GM10248 (cell line): ENCODE measurements around the gene FBRSL1.

Source experiments
- CTCF ChIA-PET: fragments of 300-600 bp; sonication (Branson Sonifier 250); formaldehyde crosslinking; extraction: SDS; loops from one replicate; lab custom pipeline; 2021; ENCODE audit warnings: antibody characterized with exemption; lab: Yijun Ruan, JAX
- POLR2A ChIA-PET: fragments of 350-650 bp; sonication (Branson Sonifier 250); formaldehyde crosslinking; extraction: SDS; loops from one replicate; lab custom pipeline; 2020; ENCODE audit warnings: antibody characterized with exemption; lab: Yijun Ruan, JAX
- DNase-seq: peaks from one replicate; pipeline ENCODE4 v3.0.0; 2012; ENCODE audit errors: extremely low spot score
- TF ChIP-seq, protein P1 (sequence below): IDR thresholded peaks from 2 replicates; pipeline ENCODE4 v1.5.1; 2012; ENCODE audit warnings: mild to moderate bottlenecking, low read depth; ENCODE audit errors: extremely low read depth, missing control alignments, control extremely low read depth

The FBRSL1 gene

GRCh38 chr12:132449565-132450417, 40.2 kb upstream of the FBRSL1 start:
- CTCF ChIA-PET, result interaction anchor here (1.2 kb wide), 1 partner anchor 19 kb away, joined by 4 read pairs; no protein-coding TSS in a partner anchor
- POLR2A ChIA-PET, result no interaction called here
- TF ChIP-seq, protein P1, sequence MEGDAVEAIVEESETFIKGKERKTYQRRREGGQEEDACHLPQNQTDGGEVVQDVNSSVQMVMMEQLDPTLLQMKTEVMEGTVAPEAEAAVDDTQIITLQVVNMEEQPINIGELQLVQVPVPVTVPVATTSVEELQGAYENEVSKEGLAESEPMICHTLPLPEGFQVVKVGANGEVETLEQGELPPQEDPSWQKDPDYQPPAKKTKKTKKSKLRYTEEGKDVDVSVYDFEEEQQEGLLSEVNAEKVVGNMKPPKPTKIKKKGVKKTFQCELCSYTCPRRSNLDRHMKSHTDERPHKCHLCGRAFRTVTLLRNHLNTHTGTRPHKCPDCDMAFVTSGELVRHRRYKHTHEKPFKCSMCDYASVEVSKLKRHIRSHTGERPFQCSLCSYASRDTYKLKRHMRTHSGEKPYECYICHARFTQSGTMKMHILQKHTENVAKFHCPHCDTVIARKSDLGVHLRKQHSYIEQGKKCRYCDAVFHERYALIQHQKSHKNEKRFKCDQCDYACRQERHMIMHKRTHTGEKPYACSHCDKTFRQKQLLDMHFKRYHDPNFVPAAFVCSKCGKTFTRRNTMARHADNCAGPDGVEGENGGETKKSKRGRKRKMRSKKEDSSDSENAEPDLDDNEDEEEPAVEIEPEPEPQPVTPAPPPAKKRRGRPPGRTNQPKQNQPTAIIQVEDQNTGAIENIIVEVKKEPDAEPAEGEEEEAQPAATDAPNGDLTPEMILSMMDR, result no peak
- DNase-seq, result peak; percentile 78

GRCh38 chr12:132450418-132451171, 39.4 kb upstream of the FBRSL1 start:
- CTCF ChIA-PET, result interaction anchor here (1.0 to 1.2 kb wide), 3 partner anchors 9 to 20 kb away, joined by 3 to 4 read pairs (median 4); no protein-coding TSS in a partner anchor

DNA sequence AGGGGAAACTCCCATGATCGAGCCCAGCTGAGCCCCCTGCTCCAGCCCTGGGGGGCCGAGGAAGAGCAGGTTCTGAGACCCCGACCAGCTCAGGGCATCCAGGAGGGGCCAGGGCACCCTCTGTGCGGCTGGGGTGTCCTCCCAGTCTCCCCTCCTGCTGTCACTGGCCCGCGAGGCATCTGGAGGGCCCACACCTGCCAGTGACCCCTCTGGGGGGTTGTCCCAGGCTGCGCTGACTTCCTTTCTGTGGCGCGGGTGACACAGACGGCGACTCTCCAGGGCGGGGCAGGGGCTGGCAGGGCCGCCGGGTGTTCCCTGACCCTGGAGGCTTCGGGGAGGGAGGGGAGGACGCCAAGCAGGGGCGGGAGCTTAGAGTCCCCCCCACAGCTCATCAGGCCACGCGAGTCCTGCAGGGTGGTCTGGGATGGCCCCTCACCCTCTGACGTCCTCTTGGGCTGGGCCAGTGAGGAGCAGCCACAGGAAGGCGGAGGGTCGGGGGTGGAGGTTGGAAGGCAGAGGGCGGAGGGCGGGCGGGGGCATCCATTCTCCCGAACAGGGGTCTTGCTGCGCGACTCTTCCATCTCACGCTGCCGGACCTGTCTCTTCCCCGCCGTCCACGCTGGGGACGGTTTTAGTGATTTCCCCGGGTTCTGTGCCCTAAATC, 38.6 kb upstream of the FBRSL1 start:
- ChIA-PET POLR2A (no interaction called here), CTCF (interaction anchor here (1.0 to 1.2 kb wide), 2 partner anchors 8 to 10 kb away, joined by 3 to 4 read pairs; no protein-coding TSS in a partner anchor)
- TF ChIP-seq, protein P1, result no peak
- DNase-seq, result peak; percentile 76

More at GRCh38 chr12:132450418-132451171, 39.4 kb upstream of the FBRSL1 start:
- DNase-seq, result no peak
- POLR2A ChIA-PET, result no interaction called here
- TF ChIP-seq, protein P1, result no peak

DNA sequence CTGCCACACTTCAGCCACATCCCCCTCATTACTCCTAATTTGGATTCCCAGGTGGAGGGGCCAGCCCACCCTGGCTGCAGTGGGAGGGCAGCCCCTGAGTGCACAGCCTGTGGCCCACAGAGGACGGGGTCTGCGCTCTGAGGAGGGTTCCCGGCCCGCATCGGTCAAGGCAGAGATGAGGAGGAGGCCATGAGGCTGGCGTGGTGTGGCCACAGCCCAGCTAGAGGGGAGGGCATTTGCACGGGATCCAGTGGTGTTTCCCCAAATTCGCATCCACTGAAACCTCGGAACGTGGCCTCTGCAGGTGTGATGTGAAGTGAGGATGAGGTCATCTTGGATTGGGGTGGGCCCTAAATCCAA, 38.1 kb upstream of the FBRSL1 start:
- ChIA-PET CTCF (interaction anchor here (1.0 kb wide), 1 partner anchor 10 kb away, joined by 3 read pairs; no protein-coding TSS in a partner anchor), POLR2A (no interaction called here)
- TF ChIP-seq, protein P1, result no peak
- no peak for DNase-seq

DNA sequence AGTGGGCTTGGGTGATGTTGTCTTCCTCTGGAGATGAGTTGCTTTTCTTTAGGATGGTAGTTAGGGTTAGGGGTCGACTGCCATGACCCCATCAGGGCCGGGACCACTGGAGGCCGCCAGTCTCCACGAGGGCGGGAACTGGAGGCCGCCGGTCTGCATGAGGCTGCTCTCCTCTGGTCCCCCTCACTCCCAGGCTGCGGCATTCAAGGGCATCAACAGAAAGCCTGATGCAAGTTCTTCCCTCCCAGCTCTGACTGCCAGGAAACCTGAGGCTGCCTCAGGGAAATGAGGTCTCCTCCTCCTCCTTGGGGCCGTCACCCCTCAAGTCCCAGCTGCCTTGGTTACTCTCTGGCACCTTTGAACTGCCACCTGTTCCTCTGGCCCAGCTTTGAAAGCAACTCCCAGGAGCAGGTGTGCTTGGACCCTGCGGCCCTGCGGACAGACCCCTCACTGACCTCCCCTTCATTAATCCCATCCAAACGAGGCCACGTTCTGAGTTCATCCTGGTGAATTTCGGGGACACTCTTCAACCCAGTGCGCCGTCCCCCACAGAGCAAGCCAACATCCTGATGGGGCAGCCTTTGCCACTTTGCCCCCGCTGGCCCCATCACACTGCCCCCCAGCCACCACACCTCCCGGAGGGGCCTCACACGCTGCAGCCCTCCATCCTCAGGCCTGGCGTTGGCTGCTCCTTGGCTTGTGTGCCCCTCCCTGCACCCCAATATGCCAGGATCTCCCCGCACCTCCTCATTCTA, 37.2 kb upstream of the FBRSL1 start:
- CTCF ChIA-PET, result no interaction called here
- TF ChIP-seq, protein P1, result no peak
- POLR2A ChIA-PET, result no interaction called here
- DNase-seq, result no peak
